Ishikawa (cell line): Measurements from ENCODE around the gene CPPED1.

ENCODE experiments used
- CEBPB ChIP-seq: IDR thresholded peaks from 2 replicates; pipeline ENCODE4 v1.6.1; 2012
- CREB1 ChIP-seq: IDR thresholded peaks from 2 replicates; pipeline ENCODE4 v1.6.1; 2012; ENCODE audit warnings: low read depth
- EGR1 ChIP-seq: IDR thresholded peaks from 2 replicates; pipeline ENCODE4 v1.6.1; 2012
- EP300 ChIP-seq: IDR thresholded peaks from 2 replicates; pipeline ENCODE4 v1.6.1; 2012; ENCODE audit warnings: borderline replicate concordance
- FOXM1 ChIP-seq: IDR thresholded peaks from 2 replicates; pipeline ENCODE4 v1.6.1; 2012; ENCODE audit warnings: low read depth, borderline replicate concordance
- NFIC ChIP-seq: IDR thresholded peaks from 2 replicates; pipeline ENCODE4 v1.6.1; 2012
- RAD21 ChIP-seq: IDR thresholded peaks from 2 replicates; pipeline ENCODE4 v1.6.1; 2012; ENCODE audit warnings: low read depth
- TAF1 ChIP-seq: IDR thresholded peaks from 2 replicates; pipeline ENCODE4 v1.6.1; 2012; ENCODE audit warnings: low read depth, mild to moderate bottlenecking
- TCF12 ChIP-seq: IDR thresholded peaks from 2 replicates; pipeline ENCODE4 v1.6.1; 2012; ENCODE audit warnings: low read depth
- TEAD4 ChIP-seq: IDR thresholded peaks from 2 replicates; pipeline ENCODE4 v1.6.1; 2012
- YY1 ChIP-seq: IDR thresholded peaks from 2 replicates; pipeline ENCODE4 v1.6.1; 2012; ENCODE audit warnings: low read depth
- ZBTB7A ChIP-seq: IDR thresholded peaks from 2 replicates; pipeline ENCODE4 v1.6.1; 2012; ENCODE audit warnings: low read depth
- TF ChIP-seq, protein P1 (sequence below): IDR thresholded peaks from 2 replicates; pipeline ENCODE4 v1.6.1; 2012
- TF ChIP-seq, protein P2 (sequence below): IDR thresholded peaks from 2 replicates; pipeline ENCODE4 v1.6.1; 2012; ENCODE audit warnings: low read depth, mild to moderate bottlenecking
- TF ChIP-seq, protein P3 (sequence below): IDR thresholded peaks from 2 replicates; pipeline ENCODE4 v1.6.1; 2012

Gene CPPED1

DNA sequence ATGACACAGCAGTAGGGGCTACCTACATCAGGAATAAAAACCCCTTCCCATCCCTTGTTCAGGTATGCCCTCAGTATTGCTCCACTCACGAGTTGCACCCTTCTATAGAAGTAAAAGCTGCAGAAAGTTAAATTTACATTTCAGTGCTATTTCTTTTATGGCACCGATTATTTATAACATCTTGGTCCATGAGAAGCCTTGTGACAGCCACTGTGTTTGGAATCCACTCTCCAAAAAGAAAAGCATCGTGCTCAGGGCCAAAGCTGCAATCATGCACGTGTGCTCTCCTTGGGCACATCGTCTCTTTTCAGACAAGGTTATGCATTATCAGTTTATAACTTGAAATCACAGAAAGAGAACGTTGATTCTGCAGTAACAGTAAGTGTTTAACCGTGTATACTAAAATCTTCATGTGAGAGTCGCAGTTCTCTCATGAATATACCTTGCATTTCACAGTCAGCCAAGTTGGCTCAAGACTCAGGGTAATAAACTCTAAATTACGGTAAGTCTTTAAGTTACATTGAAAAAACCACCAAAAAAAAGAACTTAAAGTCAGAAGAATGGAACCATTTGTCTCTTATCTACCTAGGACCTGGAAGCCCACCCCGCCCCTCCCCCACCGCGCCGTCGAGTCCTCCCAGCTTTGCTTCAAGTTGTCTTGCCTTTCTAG is 189.6 kb downstream of the CPPED1 start:
- TF ChIP-seq FOXM1 = no peak
- no peak for TF ChIP-seq NFIC
- TF ChIP-seq TEAD4 = no peak
- no peak for TF ChIP-seq ZBTB7A
- TF ChIP-seq, protein P1, sequence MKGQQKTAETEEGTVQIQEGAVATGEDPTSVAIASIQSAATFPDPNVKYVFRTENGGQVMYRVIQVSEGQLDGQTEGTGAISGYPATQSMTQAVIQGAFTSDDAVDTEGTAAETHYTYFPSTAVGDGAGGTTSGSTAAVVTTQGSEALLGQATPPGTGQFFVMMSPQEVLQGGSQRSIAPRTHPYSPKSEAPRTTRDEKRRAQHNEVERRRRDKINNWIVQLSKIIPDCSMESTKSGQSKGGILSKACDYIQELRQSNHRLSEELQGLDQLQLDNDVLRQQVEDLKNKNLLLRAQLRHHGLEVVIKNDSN = no peak
- TF ChIP-seq CEBPB = no peak
- TF ChIP-seq CREB1 = no peak
- no peak for TF ChIP-seq TAF1
- TF ChIP-seq, protein P2, sequence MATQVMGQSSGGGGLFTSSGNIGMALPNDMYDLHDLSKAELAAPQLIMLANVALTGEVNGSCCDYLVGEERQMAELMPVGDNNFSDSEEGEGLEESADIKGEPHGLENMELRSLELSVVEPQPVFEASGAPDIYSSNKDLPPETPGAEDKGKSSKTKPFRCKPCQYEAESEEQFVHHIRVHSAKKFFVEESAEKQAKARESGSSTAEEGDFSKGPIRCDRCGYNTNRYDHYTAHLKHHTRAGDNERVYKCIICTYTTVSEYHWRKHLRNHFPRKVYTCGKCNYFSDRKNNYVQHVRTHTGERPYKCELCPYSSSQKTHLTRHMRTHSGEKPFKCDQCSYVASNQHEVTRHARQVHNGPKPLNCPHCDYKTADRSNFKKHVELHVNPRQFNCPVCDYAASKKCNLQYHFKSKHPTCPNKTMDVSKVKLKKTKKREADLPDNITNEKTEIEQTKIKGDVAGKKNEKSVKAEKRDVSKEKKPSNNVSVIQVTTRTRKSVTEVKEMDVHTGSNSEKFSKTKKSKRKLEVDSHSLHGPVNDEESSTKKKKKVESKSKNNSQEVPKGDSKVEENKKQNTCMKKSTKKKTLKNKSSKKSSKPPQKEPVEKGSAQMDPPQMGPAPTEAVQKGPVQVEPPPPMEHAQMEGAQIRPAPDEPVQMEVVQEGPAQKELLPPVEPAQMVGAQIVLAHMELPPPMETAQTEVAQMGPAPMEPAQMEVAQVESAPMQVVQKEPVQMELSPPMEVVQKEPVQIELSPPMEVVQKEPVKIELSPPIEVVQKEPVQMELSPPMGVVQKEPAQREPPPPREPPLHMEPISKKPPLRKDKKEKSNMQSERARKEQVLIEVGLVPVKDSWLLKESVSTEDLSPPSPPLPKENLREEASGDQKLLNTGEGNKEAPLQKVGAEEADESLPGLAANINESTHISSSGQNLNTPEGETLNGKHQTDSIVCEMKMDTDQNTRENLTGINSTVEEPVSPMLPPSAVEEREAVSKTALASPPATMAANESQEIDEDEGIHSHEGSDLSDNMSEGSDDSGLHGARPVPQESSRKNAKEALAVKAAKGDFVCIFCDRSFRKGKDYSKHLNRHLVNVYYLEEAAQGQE = no peak

DNA sequence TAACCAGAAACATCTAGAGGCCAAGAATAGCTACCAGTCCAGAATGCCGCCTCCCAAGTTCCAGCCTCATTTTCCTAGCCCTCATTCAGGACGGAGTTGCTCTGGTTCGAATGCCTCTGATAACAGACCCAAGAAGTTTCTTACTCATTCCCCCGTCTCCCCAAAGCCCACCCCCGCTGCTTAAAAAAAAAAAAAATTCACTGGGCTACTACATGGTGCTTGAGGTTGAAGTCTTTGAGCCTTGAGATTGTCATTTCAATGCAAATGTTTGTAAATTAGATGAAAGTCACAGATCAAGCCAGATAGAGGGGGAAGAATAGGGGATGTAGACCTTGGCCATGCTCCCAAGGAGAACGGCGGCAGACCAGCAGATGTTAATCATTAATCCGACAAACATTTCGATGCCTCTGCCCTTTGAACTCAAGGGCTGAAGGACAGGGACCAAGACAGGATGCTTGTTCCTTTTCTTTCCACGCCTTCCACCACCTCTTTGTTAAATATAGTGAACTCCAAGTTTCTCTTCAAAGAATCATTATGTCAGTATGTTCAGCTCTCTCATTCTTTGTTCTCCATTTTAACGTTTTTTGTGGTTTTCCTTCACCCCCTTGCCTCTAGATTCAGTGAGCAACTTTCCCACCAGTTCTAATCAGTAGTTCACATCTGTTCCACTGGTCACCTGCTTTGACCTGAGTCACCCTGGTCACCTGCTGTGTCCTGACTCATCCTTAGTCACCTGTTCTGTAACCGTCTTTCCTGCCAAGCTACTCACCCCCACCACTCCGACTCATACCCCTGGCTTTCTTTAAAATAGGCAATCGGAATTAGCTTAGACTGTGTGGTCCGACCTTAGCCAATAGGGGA is 190.3 kb downstream of the CPPED1 start:
- 0 out of 2 replicates have a peak, but pooled peaks have one; percentile 49 for TF ChIP-seq FOXM1
- TF ChIP-seq RAD21 = no peak
- TF ChIP-seq, protein P1 = peak; percentile 55; the same call in 1 of the 2 replicates
- peak; percentile 11; the same call in 1 of the 2 replicates for TF ChIP-seq EP300
- no peak for TF ChIP-seq CREB1

DNA sequence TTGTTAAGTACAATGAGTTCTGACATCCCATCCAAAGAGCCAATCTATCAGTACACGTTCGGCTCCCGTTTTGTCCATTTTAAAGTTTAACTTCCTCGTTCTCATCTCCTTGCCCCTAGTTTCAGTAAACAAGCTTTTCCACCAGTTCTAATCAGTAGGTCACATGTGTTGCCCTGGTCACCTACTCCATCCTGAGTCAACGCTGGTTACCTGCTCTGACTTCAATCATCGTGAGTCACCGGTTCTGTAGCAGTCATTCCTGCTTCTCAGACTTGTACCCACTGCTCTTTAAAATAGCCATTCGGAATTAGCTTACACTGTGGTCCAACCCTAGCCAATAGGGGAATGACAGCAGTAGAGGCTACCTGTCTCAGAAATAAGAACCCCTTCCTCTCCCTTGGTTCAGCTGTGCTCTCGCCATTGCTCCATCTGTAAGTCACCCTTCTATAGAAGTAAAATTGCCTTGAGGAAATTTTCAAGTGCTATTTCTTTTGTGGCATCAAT is 191.0 kb downstream of the CPPED1 start:
- TF ChIP-seq CEBPB = no peak
- no peak for TF ChIP-seq RAD21
- TF ChIP-seq FOXM1 = no peak

DNA sequence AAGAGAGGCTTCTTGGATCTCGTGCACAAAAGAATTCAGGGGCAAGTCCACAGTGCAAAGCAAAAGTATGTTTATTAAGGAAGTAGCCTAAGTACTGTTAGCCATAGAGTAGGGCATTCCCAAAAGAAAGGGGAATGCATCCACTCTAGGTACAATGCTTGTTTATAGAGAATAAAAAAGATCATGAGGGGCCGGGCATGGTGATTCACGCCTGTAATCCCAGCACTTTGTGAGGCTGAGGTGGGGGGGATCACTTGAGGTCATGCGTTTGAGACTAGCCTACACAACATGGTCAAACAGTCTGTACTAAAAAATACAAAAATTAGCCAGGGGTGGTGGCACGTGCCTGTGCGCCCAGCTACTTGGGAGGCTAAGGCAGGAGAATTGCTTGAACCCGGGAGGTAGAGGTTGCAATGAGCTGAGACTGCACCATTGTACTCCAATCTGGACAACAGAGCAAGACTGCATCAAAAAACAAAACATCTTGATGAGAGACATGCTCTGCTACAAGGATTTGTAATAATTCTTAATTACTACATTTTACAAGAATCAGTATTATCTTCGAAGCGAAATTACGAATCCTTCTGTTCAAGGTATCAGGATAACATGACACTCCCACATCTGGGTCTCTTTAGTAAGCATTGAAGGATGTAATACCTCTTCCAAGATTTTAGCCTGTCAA is 191.6 kb downstream of the CPPED1 start:
- TF ChIP-seq FOXM1 (no peak), EP300 (no peak), EGR1 (no peak), YY1 (no peak), TAF1 (no peak), CREB1 (no peak), TCF12 (no peak), ZBTB7A (no peak), CEBPB (no peak), TEAD4 (no peak), RAD21 (no peak), NFIC (no peak)
- TF ChIP-seq, protein P3, sequence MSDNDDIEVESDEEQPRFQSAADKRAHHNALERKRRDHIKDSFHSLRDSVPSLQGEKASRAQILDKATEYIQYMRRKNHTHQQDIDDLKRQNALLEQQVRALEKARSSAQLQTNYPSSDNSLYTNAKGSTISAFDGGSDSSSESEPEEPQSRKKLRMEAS = no peak
- TF ChIP-seq, protein P2 = no peak
- TF ChIP-seq, protein P1 = no peak

DNA sequence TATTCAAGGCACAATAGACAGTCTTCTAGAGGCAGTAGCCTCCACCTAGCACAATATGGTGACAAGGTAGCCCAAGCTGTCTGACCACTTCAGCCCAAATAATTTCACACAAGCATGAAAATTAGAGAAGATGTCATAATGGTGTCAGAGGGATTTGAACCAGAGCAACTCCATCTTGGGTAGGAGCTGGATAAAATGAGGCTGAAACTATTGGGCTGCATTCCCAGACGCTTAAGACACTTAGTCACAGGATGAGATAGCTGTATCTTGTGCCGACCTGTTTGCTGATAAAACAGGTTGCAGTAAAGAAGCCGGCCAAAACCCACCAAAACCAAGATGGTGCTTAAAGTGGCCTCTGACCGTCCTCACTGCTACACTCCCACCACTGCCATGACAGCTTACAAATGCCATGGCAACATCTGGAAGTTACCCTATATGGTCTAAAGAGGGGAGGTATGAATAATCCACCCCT is 192.6 kb downstream of the CPPED1 start:
- TF ChIP-seq TCF12 = no peak
